GM21825 (cell line): ENCODE results near the gene CLCC1.
"Not testable (repeated sequence)": the region's sequence is repeated elsewhere in the genome, so short reads cannot be mapped to it uniquely, and the experiment has no call there.

Experiments used
- ATAC-seq: cut with Tn5 transposase; IDR thresholded peaks from one replicate; pipeline ENCODE4 v1.9.1; 2021; ENCODE audit warnings: mild to moderate bottlenecking, moderate library complexity; ENCODE audit not compliant: unreplicated experiment

The CLCC1 gene

GRCh38 chr1:108963052-108963686, at the start of gene CLCC1:
Gene CLCC1, minus strand, starts transcription at chr1:108963484. Its CDS starts 13,047 bp downstream, at chr1:108950437.
- peak; percentile 92 for ATAC-seq

DNA sequence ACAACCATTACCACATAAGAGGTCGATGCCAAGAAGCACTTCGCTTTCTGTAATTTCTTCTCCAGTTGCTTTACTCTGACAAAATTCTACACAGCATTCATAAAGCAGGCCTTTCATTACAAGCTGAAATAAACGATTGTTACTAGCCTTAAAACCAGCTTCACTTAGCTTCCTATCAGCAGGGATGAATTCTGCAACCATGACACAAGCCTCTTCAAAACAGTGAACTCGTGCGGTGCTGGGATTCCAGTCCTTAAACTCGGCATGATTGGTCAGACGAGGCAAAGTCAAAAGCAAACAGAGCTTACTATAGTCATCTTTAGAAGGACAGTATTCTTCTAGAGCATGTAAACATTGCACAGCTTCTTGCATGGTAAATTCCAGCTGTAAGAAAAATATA, 48.1 kb upstream of the CLCC1 start:
- no peak for ATAC-seq

DNA sequence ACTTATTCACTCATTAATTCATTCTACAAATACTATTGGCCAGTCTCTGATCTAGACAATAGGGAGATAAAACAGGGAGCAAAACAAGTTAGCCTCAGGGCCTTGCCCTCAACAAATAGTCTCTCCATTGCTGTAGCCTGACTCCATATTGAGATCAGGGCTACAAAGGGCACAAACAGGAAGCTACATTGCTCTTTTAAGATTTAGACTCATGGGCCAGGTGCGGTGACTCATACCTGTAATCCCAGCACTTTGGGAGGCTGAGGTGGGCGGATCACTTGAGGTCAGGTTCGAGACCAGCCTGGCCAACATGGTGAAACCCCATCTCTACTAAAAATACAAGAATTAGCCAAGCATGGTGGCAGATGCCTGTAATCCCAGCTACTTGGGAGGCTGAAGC, 33.3 kb upstream of the CLCC1 start:
- ATAC-seq: not testable (repeated sequence)

GRCh38 chr1:108983114-108983513, 19.8 kb upstream of the CLCC1 start:
- no peak for ATAC-seq

GRCh38 chr1:108976658-108977057, 13.4 kb upstream of the CLCC1 start:
- no peak for ATAC-seq

DNA sequence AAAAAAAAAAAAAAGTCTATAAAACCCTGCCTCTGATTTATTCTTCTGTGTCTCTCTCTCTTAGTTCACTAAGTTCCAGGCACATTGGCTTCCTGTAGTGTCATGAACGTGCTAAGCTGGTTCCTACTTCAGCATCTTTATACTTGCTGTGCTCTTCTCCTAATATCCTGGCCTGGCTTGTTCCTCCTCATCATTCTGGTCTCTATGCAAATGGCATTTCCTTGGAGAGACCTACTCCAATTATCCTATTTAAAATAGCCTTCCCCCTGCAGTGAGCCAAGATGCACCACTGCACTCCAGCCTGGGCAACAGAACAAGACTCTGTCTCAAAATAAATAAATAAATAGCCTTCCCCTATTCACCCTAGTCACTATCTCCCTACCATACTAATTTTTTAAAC, 9.7 kb upstream of the CLCC1 start:
- no peak for ATAC-seq

DNA sequence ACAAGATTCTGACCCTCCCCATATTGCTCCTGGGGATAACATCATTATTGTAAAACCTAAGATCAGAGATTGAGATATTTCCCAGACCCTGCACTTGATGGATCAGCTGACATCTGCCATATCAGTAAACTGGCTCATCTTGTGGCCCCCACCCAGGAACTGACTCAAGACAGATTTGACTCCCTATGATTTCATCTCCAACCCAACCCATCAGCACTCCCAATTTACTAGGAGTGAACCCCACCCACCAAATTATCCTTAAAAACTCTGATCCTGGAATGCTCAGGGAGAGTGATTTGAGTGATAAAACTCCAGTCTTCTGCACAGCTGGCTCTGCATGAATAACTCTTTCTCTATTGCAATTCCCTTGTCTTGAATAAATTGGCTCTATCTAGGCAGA, 6.1 kb upstream of the CLCC1 start:
- no peak for ATAC-seq

DNA sequence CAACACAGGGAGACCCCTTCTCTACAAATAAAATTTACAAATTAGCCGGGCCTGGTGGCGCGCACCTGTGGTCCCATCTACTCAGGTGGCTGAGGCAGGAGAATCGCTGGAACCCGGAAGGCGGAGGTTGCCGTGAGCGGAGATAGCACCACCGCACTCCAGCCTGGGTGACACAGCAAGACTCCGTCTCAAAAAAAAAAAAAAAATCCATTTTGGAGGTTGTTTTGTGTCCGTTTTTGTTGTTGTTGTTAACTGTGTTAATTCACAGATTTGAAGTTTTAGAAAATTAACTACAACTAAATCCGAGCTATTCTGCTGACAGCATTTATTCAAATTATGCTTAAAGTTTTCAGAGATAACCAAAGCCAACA, 618 bp downstream of the CLCC1 start:
- no peak for ATAC-seq

DNA sequence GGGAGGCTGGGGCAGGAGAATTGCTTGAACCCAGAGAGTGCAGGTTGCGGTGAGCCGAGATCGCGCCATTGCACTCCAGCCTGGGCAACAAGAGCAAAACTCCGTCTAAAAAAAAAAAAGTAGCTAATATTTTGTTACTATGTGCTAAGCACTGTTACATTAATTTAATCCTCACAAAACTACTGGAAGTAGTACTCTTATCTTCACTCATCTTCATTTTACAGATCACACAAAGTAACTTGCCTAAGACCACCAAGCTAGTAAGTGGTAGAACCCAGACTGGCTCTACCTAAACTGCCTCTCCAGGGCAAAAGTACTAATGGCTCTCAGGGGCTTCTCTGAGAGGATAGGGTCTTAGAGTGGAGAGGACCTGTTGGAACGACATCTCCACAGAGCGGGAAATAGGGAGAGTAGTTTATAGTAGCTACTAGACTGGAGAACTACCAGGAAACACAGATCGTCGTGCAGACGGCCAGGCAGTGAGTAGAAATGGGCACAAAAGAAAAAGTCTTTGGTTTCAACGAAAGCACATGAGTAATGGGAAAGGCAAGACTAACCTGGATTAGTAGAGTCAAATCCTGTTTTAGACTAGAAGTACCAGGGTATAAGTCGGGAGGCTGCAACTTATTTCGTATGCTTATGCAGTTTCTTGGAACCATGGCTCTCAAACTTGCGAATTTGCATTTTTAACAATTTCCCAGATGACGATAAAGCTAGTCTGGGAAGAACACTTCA, 1.4 kb downstream of the CLCC1 start:
- no peak for ATAC-seq

GRCh38 chr1:108961198-108961597, 2.1 kb downstream of the CLCC1 start:
- no peak for ATAC-seq

GRCh38 chr1:108960719-108961118, 2.6 kb downstream of the CLCC1 start:
- no peak for ATAC-seq

- no peak for ATAC-seq
Measured at GRCh38 chr1:108957888-108958287, 5.4 kb downstream of the CLCC1 start.

DNA sequence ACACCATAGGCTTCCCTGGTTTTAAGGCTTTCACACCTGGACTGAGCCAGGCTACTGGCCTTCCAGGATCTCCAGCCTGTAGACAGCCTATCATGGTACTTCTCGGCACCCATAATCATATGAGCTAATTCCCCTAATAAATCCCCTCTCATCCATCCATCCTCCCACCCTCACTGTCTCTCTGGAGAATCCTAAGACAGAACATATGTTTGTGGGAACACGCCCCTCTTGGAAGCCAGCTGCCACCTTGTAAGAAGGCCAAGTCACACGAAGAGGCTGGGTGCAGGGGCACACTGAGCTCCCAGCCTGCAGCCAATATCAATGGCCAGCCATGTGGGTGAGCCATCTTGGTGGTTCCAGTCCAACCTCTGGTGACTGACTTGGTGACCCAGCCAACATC, 7.4 kb downstream of the CLCC1 start:
- ATAC-seq: no peak

DNA sequence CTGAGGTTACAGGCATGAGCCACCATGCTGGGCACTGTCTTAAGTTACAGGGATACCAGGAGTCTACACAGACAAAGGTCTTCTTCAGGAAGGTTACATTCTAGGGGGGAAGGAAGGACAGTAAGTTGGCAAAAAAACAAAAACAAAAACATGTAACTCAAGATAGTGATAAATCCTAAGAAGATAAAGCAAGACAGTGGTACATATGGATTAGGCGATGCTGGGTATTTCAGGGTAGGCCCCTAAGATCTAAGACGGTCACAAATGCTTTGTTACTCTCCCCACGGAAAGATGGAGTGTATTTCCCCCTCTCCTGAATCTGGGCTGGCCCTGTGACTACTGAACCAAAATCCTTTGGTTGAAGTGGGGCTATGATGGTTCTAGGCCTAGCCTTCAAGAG, 8.2 kb downstream of the CLCC1 start:
- ATAC-seq: no peak

- no peak for ATAC-seq
Measured at GRCh38 chr1:108953452-108953851, 9.8 kb downstream of the CLCC1 start.

DNA sequence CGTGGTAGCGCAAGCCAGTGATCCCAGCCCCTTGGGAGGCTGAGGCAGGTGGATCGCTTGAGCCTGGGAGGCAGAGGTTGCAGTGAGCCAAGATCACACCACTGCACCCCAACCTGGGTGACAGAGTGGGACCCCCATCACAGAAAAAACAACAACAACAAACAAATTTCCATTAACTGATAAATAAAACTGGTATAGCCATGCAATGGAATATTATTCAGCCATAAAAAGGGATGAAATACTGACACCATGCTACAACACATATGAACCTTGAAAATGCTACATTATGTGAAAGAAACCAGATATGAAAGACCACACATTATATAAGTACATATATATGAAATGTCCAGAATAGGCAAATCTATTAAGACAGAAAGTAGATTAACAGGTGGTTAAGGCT, 12.0 kb downstream of the CLCC1 start:
- no peak for ATAC-seq

DNA sequence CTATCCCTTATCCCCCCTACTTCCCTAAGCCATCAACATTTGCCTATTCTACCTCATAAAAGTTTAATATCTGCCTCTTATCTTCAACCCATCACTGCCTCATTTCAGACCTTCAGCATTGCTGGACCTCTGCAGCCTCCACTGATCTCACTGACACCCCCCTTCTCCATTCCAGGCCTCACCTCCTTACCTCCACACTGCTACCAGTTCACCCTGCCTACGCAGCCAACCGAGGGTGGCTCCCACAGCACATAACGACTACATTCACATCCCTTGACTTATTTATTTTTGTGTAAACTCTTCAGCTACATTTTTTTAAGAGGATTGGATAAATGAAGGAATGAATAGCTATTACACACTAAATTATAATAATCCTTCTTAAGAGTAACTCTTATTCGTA, 14.2 kb downstream of the CLCC1 start:
- ATAC-seq: no peak

DNA sequence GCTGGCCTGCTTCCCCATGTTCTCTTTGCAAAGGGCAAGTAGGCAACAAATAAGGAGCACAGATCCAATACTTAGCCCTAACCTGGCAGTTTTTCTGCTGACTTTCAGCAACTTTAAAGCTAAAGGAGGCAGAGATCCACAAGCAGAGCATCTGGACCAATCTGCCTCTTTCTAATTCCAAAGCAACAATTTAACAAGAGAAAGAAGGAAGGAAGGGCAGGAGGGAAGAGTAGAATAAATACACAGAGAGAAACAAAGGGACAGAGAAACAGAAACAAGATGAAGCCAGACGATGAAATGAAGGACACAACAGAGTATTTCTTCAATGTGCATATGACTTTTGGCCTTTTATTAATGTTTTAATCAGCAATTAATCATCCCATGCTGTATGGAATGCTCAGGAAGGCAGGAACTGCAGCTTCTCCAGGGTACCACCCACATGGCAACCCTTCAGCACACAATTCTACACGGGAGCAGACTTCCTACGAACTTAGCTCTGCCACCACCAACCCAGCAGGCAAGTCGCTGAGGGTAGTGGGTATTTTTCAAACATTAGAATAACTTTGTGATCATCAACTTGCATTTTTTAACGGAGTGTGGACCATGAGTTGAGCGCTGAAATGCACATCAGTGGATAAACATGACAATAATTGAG, 15.3 kb downstream of the CLCC1 start:
- ATAC-seq: no peak

DNA sequence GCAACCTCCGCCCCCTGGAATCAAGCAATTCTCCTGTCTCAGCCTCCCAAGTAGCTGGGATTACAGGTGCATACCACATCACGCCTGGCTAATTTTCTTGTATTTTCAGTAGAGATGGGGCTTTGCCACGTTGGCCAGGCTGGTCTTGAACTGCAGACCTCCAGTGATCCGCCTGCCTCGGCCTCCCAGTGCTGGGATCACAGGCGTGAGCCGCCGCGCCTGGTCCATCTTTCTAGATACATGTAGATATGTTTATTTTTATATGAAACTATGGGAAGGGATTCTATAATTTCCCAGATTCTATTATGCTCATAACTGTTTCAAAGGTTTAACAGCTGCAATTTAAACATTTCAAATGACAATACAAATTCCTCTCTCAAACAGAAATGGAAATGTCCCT, 27.1 kb downstream of the CLCC1 start:
- no peak for ATAC-seq

- ATAC-seq: no peak
Measured at GRCh38 chr1:108933944-108934343, 29.3 kb downstream of the CLCC1 start.

DNA sequence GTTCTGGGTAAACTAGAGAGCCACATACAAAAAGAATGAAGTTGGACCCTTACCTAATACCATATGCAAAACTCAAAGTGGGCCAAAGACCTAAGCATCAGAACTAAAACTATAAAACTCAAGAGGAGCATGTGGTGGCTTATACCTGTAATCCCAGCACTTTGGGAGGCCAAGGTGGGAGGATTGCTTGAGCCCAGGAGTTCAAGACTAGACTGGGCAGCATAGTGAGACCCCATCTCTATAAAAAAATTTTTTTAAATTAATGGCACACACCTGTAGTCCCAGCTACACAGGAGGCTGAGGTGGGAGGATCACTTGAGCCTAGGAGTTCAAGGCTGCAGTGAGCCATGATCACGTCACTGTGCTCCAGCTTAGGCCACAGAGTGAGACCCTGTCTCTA, 35.7 kb downstream of the CLCC1 start:
- not testable (repeated sequence) for ATAC-seq

DNA sequence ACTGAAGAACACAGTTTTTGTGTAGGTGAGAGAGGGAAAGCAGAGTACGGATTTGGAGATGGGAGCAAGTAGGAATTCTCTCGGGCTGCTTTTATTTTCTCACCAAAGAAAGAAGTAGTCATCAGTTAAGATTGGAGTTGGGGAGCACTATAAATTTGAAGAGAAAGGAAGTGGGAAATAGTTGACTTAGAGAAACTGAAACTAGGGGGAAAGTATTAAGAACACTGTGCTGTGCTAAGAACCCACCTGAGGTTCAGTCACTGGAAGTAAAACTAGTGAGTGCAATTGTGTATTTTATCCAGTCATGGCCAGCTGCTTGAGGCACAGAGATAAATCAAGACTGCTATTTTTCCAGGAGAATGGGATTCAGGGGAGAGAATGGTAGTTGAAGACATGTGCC, 37.4 kb downstream of the CLCC1 start:
- no peak for ATAC-seq
